Fibroblast of upper back skin (primary cell): ENCODE results near the gene BANP.

Experiments used
- DNase-seq: peaks from one replicate; pipeline ENCODE4 v3.0.0-alpha.2; 2013

BANP gene

DNA sequence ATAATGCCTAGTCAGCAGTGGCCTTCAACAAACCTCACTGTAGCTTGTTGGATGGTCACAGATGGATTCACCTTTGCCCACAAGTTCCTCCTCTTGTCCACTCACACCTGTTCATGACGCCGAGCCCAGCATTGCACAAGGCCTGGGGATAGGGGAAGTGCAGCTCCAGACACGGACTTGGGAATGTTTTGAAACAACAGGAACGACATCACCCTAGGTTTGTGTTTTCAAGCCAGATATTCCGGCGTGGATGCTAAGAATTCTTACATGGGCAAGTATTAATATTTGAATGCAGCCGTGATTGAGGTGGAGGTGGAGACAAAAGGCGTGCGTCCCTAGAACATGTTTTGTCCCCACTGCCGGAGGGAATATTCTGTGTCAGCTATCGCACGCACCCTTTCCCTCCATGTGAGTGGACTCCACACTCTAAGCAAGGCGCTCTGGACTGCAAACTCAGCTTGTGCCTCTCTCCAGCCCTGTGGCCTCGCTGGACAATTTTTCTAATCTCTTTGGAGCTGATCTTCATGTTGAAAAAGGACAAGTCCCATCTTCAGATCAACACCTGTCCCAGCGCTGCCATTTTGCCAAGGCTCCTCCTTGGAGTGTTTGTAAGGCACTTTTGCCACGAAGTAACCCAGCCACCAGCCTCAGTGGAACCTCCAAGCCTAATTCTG, 2.0 kb upstream of the BANP start:
- DNase-seq: no peak

DNA sequence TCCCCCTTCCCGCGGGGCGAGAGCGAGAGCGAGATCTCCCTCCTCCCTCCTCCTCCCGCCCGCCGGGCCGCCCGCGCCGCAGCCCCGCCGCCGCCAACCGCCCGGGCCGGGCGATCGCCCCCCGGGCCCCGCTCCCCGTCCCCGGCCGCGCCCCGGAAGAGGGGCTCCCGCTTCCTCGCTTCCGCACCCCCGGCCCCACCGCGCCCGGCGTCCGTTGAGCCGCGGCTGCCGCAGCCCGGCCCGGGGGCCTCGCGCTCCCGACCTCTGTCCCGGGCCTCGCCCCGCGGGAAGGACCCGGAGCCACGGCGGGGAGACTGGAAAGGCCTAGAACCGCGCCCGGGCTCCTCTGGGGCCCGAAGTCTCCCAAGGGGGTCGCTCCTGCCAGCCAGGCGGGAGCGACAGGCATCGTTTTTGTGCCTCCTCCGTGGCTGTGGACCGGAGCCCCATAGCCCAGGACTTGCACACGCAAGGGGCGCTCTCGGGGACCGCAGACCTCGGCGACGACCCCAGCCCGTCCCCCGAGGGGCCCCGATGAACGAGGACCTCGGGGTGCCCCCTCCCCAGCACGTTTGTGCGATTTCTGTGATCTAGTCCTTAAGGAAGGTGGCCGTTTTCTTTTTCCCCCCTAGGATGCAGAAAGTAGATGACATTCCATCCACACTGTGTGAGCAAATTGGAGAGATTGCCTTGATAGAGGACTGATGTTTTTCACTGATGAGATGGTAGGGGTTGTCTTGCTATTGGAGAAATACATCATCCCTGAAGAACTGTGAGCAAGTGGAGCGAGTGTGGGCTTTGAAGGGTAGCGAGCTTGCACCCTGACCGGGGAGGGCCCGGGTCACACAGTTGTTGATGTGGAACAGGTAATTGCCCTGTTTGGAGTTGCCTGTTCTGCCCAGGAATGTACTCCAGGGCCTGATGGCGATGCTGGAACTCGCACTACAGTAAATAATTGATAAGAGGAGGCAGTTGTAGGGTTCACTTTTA, 611 bp downstream of the BANP start:
- DNase-seq: no peak

DNA sequence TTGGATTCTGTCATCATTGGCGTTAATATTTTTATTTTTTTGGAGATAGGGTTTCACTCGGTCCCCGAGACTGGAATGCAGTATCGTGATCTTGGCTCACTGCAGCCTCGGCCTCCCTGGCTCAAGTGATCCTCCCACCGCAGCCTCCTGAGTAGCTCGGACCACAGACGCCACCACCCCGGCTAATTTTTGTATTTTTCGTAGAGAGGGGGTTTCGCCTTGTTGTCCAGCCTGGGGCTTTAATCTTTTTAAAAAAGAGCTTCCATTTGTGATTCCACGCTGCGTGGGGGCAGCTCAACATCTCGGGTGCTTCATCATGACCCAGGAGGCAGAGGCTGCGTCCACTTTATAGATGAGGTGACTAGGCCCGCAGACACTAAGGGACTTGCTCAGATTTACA, 1.5 kb downstream of the BANP start:
- DNase-seq: no peak

DNA sequence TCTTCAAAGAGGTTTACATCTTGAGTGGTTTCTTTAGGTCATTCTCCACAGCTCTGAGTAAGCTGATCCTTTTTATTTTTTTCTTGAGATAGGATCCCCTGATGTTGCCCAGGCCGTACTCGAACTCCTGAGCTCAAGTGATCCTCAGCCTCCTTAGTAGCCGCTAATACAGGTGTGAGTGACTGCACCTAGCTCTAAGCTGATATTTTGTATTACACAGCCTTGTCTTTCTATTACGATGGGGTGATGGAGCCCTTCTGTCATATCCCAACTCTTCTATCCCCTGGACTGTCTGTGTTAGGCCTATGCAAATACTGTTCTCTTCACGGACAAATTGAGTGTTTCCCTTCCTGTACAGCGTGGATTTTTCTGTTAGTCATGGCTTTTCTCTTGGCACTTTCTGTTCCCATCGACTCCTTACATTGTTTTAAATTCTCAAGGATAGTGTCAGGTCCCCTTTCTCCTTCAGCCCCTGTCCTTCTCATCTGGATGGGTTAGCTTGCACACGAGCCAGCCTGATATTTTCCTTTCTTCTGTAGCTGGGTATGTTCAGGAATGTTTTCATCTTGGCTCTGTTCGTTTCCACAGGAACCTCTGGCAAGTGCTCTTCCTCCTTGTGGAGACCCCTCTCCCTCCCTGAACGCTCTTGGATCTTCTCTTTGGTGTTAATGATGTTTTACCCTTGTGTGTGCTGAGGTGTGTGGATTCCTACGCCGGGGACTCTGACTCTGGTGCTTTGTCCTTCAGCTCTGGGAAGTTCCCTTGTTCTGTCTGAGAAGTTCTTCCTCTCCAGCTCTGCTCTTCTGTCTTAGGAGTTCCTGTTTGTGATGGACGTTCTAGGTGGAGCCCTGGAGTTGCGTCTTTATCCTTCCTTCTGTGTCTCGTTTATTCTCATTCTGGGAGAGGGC, 2.3 kb downstream of the BANP start:
- no peak for DNase-seq

DNA sequence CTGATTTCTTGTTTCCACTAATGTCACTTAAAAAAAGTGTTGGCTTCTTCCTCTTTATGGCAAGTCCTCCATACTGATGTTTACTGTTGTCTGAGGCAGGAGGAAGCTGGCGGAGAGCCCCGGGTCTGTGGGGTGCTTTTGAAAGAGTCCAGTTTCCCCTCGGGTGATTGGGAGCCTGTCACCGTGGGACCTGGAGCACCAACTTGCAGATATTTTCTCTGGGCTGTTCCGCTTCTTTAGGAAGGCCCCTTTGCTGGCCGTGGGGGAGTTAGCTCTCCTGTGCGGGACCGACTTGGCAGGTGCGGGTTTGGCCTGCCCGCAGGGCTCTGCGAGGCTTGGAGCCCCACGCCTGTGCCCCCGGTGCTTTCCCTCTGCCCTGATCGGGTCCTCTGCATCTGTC, 3.1 kb downstream of the BANP start:
- DNase-seq: no peak

DNA sequence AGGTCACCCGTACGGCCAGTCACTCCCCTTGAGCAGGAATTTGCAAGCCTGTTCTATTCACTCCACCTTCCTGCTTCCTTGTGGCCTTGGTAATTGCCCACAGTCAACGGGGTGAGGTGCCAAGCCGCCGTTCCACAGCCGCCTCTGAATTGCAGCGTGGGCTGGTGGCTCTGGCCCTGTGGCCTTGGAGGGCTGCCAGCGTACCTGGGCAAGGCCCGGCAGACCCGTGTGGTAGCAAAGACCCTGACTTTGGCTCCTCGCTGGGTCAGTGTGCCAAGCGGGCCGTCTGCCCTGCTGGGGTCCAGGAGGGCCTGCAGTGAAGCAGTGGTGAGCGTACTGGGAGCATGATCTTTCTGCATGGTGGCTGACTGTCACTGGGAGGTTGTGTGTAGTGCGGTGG, 3.6 kb downstream of the BANP start:
- no peak for DNase-seq

DNA sequence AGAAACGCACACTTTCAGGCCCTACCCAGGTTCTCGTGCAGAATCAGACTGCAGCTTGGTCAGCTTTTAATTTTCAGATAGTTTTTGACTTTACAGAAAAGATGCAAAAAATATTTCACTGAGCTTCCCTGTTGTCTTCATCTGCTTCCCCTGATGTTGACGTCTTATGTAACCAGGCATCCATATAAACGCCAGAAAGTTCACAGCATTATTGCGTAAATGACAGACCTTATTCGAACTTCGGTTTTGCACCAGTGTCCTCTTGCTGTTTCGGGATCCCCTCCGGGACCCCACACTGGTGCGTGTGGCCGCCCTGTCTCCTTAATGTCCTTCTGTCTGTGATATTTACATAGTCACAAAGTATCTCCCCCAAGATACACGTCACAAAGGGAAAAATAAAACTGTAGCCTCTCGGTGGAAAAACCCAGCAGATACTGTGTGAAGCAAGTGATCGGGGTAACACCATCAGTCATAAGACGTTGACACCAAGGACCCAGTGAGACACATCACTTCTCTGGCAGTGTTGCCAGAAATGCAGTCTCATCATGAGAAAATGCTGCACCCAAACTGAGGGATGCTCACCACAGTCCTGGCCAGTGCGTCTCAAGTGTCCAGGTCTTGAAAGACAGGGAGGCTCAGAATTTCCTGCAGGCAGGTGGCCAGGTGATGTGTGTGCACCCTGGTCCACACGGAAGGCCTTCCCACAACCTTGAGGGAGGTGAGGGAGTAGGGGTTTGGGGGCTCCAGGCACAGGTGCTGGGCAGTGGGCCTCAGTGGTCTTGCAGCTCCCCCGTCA, 4.3 kb downstream of the BANP start:
- peak; percentile 44 for DNase-seq

DNA sequence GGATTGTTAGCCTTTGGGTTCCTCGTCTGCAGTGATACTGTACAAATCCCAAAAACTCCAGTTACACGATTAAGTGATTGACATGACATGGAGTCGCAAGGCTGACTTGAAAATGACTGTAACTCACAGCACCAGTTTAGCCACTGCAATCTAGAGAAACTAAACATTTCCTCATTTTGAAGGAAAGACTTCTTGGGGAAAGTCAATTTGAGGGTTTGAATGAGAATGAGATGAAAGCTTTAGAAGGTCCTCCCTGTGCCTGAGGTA, 4.8 kb downstream of the BANP start:
- DNase-seq: no peak

DNA sequence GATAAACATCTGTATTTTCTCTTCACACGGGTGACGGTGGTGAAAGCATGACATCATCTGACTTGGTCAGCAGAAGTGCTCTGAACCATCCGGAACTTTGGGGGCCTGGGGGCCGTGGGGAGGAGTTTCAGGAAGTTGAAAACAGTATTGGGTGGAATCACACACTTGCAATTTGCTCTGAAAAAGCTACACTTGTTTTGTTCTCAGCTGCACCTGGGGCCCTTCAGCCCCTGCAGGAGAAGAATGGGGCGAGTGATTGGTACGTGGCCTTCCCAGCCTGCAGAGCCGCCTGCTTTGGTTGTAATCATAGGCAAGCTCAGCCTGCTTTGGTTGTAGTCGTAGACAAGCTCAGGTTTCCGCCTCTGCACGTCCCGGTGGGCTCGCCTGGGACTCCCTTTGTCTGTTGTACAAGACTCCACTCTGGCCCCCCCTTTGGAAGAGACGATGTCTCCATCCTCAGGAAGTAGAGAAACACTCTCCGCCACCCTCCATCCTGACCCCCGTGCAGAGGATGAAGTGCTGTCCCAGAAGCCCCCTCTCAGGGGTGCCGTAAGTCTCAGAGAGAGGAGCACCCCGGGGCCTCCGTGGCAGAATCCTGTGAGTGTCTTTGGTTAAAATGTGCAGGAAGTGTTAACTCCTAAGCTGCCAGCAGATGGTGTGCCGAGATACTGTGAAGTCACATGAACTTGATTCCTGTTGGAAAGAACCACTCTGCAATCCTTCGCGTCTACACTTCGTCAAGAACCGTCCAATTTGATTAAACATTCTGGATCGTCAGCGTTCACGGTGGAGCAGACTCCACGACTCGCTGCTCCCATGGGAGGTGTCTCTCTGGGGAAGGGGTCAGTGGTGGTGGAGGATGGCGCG, 5.4 kb downstream of the BANP start:
- DNase-seq: peak; percentile 81

DNA sequence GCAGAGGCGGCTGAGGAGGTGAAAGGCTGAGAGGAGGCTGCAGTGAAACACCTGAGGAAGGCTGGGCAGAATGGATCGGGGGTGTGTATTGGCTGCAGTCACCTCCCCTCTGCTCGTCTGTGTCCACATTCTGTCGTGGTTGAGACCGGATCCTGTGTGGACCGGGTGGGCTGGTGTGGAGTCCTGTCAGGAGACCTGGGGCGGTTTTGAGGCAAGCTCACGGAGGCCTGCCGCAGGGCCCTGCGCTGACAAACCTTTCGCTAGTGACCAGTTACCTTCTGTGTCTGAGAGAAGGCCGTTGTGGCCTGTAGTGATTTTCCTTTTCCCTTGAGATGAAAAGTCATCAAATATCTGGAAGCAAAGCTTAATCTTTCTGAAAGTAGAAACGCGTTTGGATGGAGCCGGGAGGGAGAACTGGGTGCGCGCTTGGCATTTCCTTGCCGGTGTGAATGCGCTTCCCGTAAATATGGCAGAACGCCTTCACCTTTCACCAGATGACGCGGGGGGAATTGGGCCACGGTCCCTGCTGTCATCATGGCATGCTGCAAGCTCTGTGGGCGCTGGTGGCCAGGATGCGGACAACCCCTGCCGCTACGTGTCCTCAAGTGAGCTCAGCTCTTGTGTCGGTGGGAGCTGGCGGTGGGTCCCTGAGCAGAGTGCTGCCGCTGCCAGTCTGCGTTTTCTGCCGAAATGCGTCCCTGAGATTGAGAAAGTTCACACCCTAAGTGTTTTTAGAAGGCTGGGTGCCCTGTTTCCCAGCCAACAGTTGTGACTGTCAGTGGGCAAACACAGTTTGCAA, 6.3 kb downstream of the BANP start:
- DNase-seq: no peak

DNA sequence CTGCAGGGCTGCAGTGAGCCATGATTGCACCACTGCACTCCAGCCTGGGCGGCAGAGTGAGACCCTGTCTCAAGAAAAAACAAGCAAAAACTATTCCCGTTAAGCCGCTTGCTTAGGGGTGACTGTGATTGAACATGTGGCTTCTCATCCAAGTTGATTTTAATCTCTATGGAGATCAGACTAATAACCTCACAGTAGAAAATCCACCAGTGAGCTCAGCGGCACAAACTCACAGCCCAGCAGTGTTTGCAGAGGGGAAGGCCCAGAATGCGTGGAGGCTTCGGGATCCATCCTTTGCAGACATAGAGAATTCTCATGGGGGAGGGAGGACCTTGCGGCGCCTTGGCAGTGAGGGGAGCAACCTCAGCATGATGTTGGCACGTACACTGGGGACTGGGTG, 7.4 kb downstream of the BANP start:
- no peak for DNase-seq

DNA sequence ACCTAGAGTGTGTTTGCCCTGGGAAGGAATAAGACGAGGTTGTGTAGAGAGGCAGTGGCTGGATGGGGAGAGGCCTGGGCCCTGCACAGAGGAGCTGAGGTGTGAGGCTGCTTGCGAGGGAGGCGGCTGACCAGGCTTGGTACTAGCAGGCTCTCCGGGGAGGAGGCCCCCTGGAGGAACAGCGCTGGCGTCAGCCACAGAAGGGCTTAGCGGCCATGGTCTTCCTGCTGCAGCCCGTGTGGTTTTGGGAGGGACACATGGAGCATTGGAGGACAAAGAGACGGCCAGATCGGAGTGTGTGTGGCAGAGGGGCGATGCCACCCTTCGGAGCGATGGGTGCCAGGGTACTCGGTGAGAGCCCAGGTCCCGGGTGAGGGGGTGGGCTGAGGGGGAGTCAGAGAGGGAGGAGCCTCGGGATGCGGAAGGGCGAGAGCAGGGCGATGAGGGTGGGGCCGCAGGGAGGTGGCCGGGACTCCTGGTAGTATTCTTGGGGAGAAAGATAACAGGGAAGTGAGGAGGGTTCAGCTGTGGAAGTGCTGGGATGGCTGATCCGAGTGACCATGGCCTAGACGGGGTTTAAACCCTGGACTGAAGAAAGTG, 8.3 kb downstream of the BANP start:
- no peak for DNase-seq

DNA sequence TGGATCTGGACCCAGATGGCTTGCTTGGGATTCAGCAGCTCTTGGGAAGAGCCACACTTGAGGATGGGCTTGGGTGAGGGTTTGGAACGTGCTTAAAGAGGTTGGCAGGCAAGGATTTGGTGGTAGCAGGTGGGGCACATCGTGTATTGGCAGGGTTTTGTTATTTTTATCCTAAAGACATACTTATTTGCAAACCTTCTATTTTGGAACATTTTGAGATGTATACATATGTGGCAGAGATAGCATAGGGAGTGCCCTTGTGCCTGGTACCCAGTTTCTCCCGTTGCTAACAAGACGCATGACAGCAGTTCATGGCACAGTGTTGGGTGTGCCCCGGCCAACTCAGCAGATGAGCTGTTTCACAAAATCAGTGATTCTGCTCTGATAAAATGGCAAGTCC, 9.1 kb downstream of the BANP start:
- DNase-seq: no peak

DNA sequence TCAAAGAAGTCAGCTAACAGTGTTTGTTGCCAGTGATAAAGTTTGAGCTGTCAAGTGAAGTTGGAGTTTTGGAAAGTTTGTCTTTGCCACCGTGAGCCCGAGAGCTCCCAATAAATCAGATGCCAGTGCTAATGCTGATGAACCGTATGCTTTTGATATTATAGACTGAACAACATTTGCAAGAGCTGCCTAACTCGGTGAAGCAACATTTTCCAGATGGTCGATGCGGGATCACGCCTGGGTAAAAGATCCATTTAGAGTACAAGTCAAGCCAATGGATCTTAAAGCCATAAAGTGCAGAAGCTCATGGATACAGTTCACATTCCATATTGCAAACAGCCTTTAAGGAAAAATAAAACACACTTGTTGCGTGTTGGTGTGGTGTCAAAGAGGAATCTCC, 9.6 kb downstream of the BANP start:
- no peak for DNase-seq

DNA sequence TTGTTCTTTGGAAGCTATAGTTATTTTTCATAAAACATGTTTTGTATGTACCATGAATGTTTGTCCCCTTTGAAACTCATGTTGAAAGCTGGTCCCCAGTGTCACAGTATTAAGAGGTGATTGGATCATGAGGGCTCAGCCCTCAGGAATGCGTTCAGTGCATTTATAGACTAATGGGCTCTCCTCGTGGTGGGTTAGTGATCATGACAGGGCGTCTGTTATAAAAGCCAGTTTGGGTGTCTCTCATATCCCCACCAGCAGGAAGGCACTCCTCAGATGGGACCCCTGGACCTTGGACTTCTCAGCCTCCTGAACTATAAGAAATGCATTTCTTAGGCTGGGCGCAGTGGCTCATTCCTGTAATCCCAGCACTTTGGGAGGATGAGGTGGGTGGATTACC, 10.4 kb downstream of the BANP start:
- peak; percentile 44 for DNase-seq

DNA sequence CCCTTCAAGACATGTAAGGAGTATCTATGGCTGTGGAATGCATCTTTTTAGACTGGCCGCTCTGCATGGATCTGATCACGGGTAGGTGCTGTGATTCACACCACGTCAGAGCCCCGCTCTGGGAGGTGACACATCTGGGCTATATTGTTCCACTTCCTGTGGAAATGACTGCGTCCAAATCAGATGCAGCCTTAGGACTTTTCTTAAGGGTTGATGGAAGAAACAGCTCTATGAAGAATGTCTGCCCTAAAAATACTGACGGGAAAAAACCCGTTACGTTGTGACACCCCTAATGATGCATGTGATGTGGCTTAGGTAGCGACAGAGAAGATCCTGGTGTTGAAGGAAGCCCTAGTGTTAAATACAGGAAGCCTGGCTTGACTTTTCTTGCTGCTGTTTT, 12.2 kb downstream of the BANP start:
- DNase-seq: peak; percentile 91

DNA sequence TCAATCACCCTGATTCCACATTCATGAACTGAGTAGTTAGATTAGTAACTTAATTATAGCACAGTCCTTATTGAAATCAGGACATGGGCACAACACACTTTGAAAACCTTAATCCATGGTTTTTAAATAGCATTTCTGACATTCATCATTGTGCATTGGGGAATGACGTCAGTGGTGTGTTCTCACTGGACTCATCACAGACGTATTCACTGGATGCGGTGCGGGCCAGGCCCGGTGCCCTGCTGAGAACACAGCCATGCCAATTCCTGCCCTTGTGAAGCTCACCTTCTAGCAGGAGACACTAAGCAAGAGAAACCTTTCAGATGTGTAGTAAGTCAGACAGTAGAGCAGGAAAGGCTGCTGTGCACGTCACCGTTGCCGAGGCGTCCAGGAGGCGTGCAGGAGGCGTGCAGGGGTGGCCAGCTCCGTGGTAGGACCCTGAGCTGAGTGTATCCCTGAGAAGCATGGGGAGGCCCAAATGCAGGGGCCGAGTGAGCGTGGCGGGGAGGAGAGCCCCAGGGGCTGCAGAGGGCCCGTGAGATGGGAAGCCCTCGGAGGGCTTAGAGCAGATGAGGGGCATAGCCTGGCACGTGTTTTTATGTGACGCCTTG, 12.9 kb downstream of the BANP start:
- DNase-seq: peak; percentile 42

DNA sequence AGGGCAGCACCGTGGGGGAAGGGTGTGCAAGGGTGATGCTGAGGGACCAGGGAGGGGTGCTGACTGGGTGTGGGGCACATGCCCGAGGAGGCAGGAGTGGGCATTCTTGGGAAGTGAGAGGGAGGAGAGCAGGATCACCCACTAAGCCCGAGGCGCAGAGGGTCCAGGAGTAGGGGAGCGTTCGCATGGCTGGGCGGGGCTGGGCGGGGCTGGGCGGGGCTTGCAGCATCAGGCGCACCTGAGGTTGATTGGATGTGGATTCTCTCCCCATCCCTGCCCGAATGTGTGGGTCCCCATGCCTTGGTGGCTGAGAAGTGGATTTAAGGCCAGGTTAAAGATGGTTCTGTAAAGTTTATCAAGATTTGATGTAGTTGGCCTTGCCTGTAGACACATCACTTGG, 14.2 kb downstream of the BANP start:
- no peak for DNase-seq

DNA sequence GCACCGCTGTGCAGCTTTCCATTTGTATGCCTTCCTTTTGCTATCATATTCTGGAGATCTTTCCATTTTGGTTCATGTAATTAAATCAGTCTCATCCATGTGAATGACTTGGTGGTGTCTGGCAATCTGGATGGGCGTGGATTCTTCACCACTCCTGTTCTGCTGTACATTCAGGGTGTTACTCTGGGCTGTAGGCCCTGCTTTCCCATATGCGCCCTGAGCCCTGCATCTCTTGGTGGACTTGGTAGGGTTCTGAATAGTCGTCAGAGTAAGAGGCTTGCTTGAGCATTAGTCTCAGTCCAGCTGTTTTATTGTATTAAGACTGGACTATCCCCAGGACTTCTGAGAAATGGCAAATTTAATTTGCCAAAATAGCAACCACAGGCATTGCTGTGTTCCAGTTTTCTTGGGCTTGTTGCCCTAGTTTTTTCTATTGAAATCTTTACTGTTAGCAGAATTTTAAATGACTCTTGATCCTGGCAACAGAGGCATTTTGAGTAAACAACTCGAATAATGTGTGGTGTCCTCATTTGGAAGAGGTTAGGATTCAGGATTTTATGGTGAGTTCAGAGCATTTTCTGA, 14.9 kb downstream of the BANP start:
- peak; percentile 38 for DNase-seq
